ENCODE measurements around the gene EEPD1.

EEPD1 gene

DNA sequence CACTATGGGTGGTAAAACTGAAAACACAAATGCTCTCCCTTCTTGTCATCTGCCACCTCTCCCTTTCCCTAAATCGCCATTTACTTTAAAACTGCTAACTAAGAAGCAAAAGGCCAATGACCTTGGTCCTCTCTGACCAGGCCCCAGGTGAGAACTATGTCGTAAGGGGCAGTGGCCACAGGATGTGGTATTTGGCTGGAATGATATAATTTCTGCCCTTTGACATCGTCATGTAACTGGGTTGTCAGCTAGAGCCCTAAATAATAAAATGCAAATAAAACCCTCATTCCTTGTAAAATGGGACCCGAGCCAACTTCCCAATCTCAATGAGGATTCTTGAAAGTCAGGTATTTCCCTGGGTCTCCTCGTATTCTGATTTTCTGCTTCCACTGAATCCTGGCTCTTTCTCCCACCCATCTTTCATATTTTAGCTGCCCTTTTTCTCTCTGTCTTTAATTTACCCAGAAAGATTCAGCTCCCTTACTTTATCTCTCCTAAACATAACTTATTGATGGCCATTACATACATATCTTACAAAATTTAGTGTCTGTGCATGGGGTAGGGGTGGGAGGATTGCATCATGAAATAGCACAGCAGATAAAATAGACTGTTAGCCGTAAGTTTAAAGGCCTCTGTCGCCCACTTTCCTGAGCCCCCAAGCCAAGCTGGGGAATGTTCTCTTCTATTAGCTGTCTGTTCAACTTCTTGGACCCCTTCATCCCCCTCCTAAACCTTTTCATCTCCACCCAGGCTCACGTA lies 3.2 kb upstream of the EEPD1 start:
- Histone ChIP-seq H3K4me3 (ENCODE audit: low read depth, low read length) (no peak overlapping the region), H3K27ac (no peak overlapping the region), H3K27me3 (replicated peaks) (no peaks in the 10 kb centered on the region), H3K36me3 (replicated peaks) (no peaks in the 10 kb centered on the region)
- no peak for DNase-seq
- in situ Hi-C loops (cut with HindIII; ENCODE audit: low pct_ligation_motif_present, low sequenced_read_pairs), result no loop called here
- TF ChIP-seq, protein P1, sequence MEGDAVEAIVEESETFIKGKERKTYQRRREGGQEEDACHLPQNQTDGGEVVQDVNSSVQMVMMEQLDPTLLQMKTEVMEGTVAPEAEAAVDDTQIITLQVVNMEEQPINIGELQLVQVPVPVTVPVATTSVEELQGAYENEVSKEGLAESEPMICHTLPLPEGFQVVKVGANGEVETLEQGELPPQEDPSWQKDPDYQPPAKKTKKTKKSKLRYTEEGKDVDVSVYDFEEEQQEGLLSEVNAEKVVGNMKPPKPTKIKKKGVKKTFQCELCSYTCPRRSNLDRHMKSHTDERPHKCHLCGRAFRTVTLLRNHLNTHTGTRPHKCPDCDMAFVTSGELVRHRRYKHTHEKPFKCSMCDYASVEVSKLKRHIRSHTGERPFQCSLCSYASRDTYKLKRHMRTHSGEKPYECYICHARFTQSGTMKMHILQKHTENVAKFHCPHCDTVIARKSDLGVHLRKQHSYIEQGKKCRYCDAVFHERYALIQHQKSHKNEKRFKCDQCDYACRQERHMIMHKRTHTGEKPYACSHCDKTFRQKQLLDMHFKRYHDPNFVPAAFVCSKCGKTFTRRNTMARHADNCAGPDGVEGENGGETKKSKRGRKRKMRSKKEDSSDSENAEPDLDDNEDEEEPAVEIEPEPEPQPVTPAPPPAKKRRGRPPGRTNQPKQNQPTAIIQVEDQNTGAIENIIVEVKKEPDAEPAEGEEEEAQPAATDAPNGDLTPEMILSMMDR (IDR thresholded peaks at IDR 0.05; ENCODE audit: low read depth, low read length, missing control alignments), result no peak

DNA sequence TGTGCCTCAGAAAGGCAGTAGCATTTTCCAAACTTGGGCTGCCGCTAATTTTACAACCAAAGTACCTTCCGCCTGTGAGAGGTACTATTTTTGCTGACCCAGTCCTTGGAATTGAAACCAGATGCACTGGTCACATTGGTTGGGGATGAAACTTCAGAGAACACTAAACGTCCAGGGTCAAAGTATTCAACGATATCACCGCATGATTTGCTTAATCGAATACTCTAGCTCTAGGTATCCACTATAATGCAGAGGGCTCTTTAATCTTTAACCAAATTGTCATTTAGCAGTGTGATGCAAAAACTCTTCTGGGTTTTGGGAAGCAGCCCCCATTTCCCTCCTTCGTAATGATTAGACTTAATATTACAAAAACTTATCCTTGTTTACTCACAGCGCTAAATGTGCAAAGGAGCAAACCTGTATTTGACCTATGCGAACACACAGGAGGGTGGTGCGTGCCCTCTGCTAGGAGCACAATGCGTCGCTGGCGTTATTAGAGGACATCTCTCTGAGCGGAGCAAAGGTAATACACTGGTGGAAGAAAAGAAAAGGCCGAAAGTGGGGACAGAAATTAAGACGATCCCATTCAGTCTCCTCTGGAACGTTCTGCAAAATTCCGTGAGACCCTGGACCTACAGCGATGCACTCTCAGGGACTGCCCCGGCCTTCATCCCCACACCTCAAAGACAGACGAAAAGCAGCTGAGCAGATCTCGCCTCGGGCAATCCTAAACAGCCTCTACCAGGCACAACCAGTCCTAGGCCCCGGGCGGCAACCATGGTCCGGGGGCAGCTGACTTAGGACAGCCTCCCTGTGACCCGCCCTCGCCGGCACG lies 916 bp upstream of the EEPD1 start:
- H3K4me3 ChIP-seq (ENCODE audit: low read depth, low read length), result peak overlapping the region; percentile 57
- in situ Hi-C loops (cut with HindIII; ENCODE audit: low pct_ligation_motif_present, low sequenced_read_pairs), result no loop called here
- DNase-seq, result no peak
- TF ChIP-seq, protein P1 (IDR thresholded peaks at IDR 0.05; ENCODE audit: low read depth, low read length, missing control alignments), result no peak
- H3K36me3 ChIP-seq (replicated peaks), result no peaks in the 10 kb centered on the region
- H3K27ac ChIP-seq, result peak overlapping the region; percentile 42
- H3K27me3 ChIP-seq (replicated peaks), result no peaks in the 10 kb centered on the region

DNA sequence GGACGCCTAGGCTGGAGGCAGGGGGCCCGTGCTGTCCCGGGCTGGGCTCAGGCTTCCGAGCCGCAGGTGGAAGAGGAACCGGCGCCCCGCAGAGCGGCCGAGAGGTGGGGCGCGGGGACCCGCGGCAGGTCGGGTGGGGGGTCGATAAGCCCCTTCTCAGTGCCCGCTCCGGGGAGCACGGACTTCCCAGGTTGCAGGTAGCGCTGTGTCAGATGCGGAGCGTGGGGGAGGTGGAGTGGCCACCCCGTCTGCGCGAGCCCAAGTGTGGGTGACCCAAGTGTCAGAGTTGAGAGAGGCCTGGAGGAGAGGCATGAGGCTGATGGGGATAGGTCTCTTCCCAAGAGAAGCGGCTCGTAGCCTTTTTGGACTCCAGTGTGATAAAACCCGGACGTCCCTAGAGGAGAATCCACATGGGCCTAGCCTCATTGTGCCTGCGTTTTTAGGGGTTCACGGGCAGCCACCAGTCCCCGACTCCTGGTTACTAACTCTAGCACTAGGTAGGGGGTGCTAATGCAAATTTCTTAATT lies 580 bp downstream of the EEPD1 start:
- H3K27me3 ChIP-seq (replicated peaks), result no peaks in the 10 kb centered on the region
- TF ChIP-seq, protein P1 (IDR thresholded peaks at IDR 0.05; ENCODE audit: low read depth, low read length, missing control alignments), result no peak
- H3K36me3 ChIP-seq (replicated peaks), result no peaks in the 10 kb centered on the region
- peak overlapping the region; percentile 68 for H3K4me3 ChIP-seq (ENCODE audit: low read depth, low read length)
- in situ Hi-C loops (cut with HindIII; ENCODE audit: low pct_ligation_motif_present, low sequenced_read_pairs), result no loop called here
- no peak for DNase-seq
- H3K27ac ChIP-seq, result peak overlapping the region; percentile 45

DNA sequence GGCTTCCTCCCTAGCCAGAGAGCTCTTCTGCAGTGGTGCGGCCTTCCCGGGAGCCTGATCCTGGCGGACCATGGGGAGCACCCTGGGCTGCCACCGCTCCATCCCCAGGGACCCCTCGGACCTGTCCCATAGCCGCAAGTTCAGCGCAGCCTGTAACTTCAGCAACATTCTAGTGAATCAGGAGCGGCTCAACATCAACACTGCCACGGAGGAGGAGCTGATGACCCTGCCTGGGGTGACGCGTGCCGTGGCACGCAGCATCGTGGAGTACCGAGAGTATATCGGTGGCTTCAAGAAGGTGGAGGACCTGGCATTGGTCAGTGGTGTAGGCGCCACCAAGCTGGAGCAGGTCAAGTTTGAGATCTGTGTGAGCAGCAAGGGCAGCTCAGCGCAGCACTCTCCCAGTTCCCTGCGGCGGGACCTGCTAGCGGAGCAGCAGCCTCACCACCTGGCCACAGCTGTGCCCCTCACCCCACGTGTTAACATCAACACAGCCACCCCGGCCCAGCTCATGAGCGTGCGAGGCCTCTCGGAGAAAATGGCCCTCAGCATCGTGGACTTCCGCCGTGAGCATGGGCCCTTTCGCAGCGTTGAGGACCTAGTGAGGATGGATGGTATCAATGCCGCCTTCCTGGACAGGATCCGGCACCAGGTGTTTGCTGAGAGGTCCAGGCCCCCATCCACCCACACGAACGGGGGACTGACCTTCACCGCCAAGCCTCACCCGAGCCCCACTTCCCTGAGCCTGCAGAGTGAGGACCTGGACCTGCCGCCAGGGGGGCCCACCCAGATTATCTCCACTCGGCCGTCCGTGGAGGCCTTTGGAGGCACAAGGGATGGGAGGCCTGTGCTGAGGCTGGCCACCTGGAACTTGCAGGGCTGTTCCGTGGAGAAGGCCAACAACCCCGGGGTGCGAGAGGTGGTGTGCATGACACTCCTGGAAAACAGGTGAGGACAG lies 1.5 kb downstream of the EEPD1 start:
- DNase-seq, result no peak
- Histone ChIP-seq H3K36me3 (replicated peaks) (no peaks in the 10 kb centered on the region), H3K27ac (no peak overlapping the region), H3K4me3 (ENCODE audit: low read depth, low read length) (no peak overlapping the region), H3K27me3 (replicated peaks) (no peaks in the 10 kb centered on the region)
- in situ Hi-C loops (cut with HindIII; ENCODE audit: low pct_ligation_motif_present, low sequenced_read_pairs), result no loop called here
- TF ChIP-seq, protein P1 (IDR thresholded peaks at IDR 0.05; ENCODE audit: low read depth, low read length, missing control alignments), result no peak

DNA sequence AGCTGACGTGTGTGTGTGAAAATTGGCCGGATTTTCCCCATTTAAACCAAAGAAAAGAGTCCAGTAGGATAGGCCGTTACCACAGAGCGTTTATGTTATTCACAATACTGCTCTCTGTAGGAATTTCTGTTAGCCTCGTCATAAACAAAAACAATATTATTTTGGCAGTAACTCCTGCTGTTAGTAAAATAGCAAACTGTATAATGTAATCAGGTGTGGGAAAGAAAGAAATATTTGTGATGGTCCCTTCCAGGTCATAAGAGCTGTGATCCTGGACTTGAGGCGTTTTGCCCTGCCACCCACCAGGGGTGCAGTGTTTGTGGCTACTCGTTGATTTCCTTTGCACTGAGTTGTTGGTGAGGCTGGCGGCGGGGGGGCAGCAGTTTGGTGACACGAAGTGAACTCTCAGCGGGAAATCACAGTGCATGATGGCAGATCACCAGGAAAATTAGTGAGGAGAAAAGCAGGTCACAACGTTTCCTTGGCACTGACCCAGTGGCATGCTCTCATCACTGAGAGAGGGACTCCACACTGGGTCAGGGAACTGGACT lies 2.8 kb downstream of the EEPD1 start:
- H3K27me3 ChIP-seq (replicated peaks), result no peaks in the 10 kb centered on the region
- no peak for DNase-seq
- H3K27ac ChIP-seq, result no peak overlapping the region
- TF ChIP-seq, protein P1 (IDR thresholded peaks at IDR 0.05; ENCODE audit: low read depth, low read length, missing control alignments), result peak; percentile 28
- no peaks in the 10 kb centered on the region for H3K36me3 ChIP-seq (replicated peaks)
- in situ Hi-C loops (cut with HindIII; ENCODE audit: low pct_ligation_motif_present, low sequenced_read_pairs), result no loop called here
- H3K4me3 ChIP-seq (ENCODE audit: low read depth, low read length), result no peak overlapping the region

Measured in brain microvascular endothelial cell (primary cell).